ENCODE measurements around the gene IFNA2.

DNA sequence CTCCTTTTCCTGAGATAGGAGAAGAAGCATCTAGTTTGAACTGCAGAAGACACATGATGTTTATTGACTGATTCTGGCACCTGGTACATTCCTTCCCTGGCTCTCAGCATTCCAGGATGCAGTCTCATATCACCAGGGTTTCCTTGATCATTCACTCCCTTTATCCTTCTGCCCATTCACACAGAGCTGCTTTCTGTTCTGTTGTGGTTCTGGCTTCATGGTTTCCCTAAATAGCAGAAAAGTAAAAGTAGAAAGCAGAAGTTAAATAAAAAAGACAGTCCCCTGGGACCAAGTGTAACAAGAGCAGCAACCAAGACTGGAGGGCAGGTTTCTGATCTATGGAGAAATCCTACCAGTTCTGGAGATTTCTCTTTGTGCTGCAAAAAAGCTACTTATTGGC lies 26.9 kb upstream of the IFNA2 start:
- TF ChIP-seq POLR2AphosphoS5 (IDR thresholded peaks at IDR 0.05; ENCODE audit: borderline replicate concordance, low read depth, low read length) (no peak), EZH2 (IDR thresholded peaks at IDR 0.05) (no peak)

Data from SK-N-MC (cell line).